ENCODE data around the gene DMWD. TPM values are rescaled to one million over a fixed set of nuclear protein-coding genes. Genes with fewer than 3 reads are reported as not detected.

DMWD gene
- polyA plus RNA-seq, 2 of the 4 experiments (the other 2 are of a cell fraction) = 17.1 to 31.3 TPM

DNA sequence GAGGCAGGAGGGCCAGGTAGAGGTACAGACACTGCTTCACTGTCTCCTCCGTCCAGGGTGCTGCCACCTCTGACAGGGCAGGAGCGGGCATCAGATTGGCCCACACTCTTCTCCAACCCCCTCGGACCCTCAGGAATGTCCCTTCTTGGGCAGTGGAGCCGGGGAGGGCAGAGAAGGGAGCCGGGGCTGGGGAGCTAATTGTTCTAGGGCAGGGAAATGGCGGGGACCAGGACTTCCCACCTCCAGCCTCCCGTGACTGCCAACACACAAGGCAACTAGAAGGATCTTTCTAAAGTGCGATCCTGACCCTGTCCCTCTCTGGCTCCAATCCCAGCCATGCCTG lies 32.6 kb upstream of the DMWD start:
- ATAC-seq = no peak

GRCh38 chr19:45824531-45825262 lies 32.1 kb upstream of the DMWD start:
- DNase-seq (ENCODE audit: low read depth in 1 of 2, low spot score in 1 of 2) (no peak), FAIRE-seq (no peak), ATAC-seq (no peak)
- Histone ChIP-seq H3K4me2 (no peak overlapping the region), H3K4me1 (no peaks in the 10 kb centered on the region), H3K4me3 (no peak overlapping the region), H3K9me3 (no peaks in the 10 kb centered on the region), H3K27ac (no peak overlapping the region)
- WGBS (ENCODE audit: missing lambda C conversion rate) = 90% methylated on average over 26 of the region's 26 CpGs
- ChIA-PET POLR2A (interaction anchor here (0.9 to 1.1 kb wide), 2 partner anchors 38 to 56 kb away, joined by 4 to 7 read pairs; partner anchors contain the start of genes SIX5 and SYMPK), CTCF (interaction anchor here (1.3 to 62.0 kb wide), 6 partner anchors 12 to 253 kb away, joined by 3 to 2204 read pairs (median 16); partner anchors contain the start of genes DMPK, DMWD, FOXA3 and RSPH6A)
- no peak for TF ChIP-seq ATOH8 (CRISPR knock-in tag; IDR thresholded peaks at IDR 0.05; ENCODE audit: low read depth)
- TF ChIP-seq CHD2 (IDR thresholded peaks at IDR 0.05; ENCODE audit: low read length, partially characterized antibody) = no peak
- TF ChIP-seq EP300 (IDR thresholded peaks at IDR 0.05) = no peak
- TF ChIP-seq HOXB13 (CRISPR knock-in tag; IDR thresholded peaks at IDR 0.05; ENCODE audit: low read depth) = no peak
- no peak for TF ChIP-seq ZNF302 (CRISPR knock-in tag; IDR thresholded peaks at IDR 0.05)
- TF ChIP-seq, protein P1, sequence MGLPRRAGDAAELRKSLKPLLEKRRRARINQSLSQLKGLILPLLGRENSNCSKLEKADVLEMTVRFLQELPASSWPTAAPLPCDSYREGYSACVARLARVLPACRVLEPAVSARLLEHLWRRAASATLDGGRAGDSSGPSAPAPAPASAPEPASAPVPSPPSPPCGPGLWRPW (IDR thresholded peaks at IDR 0.05) = no peak
- no peak for TF ChIP-seq NR3C1 (IDR thresholded peaks at IDR 0.05)

More for the DNA sequence above, 32.6 kb upstream of the DMWD start:
- Histone ChIP-seq H3K9me3 (no peaks in the 10 kb centered on the region), H3K27ac (no peak overlapping the region), H3K4me3 (no peak overlapping the region), H3K4me1 (no peaks in the 10 kb centered on the region), H3K4me2 (no peak overlapping the region)
- DNase-seq (ENCODE audit: low read depth in 1 of 2, low spot score in 1 of 2) (no peak), FAIRE-seq (no peak)
- no peak for TF ChIP-seq TFCP2L1 (CRISPR knock-in tag; IDR thresholded peaks at IDR 0.05)
- POLR2A ChIA-PET = interaction anchor here (1.1 kb wide), 1 partner anchor 38 kb away, joined by 4 read pairs; the partner anchor contains the start of gene SYMPK
- whole genome bisulfite sequencing (ENCODE audit: missing lambda C conversion rate) = 93% methylated on average over 8 of the region's 8 CpGs
- CTCF ChIA-PET = interaction anchor here (1.3 to 62.0 kb wide), 5 partner anchors 11 to 60 kb away, joined by 5 to 2204 read pairs (median 23); partner anchors contain the start of genes DMPK, DMWD, FOXA3 and RSPH6A

DNA sequence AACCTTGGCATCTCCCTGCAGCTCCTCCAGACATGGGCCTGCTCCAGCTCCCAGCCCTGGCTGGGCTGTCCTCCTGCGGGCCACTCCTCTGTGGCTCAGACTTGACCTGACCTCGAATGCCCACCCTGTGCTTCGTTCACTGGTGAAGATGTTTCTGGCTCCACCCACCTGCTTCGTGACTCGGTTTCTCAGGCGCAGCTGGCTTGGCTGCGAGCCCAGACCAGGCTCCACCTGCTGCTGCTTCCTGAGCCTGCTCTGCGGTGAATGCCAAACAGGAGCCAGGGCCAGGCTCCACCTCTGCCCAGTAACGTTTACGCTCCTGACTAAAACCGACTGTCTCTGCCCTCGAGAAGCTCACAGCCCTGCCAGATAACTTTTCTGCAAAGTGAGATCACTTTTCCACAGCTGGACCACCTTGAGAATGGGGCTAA lies 31.4 kb upstream of the DMWD start:
- TF ChIP-seq HOXA7 (CRISPR knock-in tag; IDR thresholded peaks at IDR 0.05) = no peak
- TF ChIP-seq NPAS2 (CRISPR knock-in tag; IDR thresholded peaks at IDR 0.05; ENCODE audit: borderline replicate concordance) = no peak
- TF ChIP-seq EHMT2 (IDR thresholded peaks at IDR 0.05; ENCODE audit: low read depth) = no peak
- TF ChIP-seq RCOR1 (IDR thresholded peaks at IDR 0.05; ENCODE audit: low read depth, low read length) = no peak
- TF ChIP-seq JUN (IDR thresholded peaks at IDR 0.05) = peak in 1 of 2 experiments; percentile 29; a peak in 1 of 5 replicates
- ChIA-PET CTCF (interaction anchor here (1.1 to 62.0 kb wide), 8 partner anchors 12 to 441 kb away, joined by 3 to 2204 read pairs (median 16); partner anchors contain the start of genes DMPK, DMWD, FOXA3 and RSPH6A), POLR2A (interaction anchor here (0.9 kb wide), 1 partner anchor 55 kb away, joined by 7 read pairs; the partner anchor contains the start of gene SIX5)
- WGBS (ENCODE audit: missing lambda C conversion rate) = 85% methylated on average over 12 of the region's 12 CpGs
- no peaks in the 10 kb centered on the region for H3K9me3 ChIP-seq
- no peak for FAIRE-seq
- H3K4me1 ChIP-seq = no peaks in the 10 kb centered on the region
- no peak overlapping the region for H3K4me2 ChIP-seq
- no peak overlapping the region for H3K27ac ChIP-seq
- DNase-seq (ENCODE audit: low read depth in 1 of 2, low spot score in 1 of 2) = no peak
- ATAC-seq = no peak
- H3K4me3 ChIP-seq = no peak overlapping the region

- Histone ChIP-seq H3K4me2 (no peak overlapping the region), H3K4me1 (no peaks in the 10 kb centered on the region), H3K4me3 (no peak overlapping the region), H3K9me3 (no peaks in the 10 kb centered on the region), H3K27ac (no peak overlapping the region)
- FAIRE-seq = no peak
- POLR2A ChIA-PET = no interaction called here
- CTCF ChIA-PET = interaction anchor here (1.1 to 62.0 kb wide), 6 partner anchors 13 to 442 kb away, joined by 3 to 2204 read pairs (median 30); partner anchors contain the start of genes DMPK, DMWD, FOXA3 and RSPH6A
- 92% methylated on average over 12 of the region's 12 CpGs for WGBS (ENCODE audit: missing lambda C conversion rate)
- ATAC-seq = no peak
- DNase-seq (ENCODE audit: low read depth in 1 of 2, low spot score in 1 of 2) = no peak
- no peak for TF ChIP-seq SREBF2 (IDR thresholded peaks at IDR 0.05)
- no peak for TF ChIP-seq EP300 (IDR thresholded peaks at IDR 0.05)
- no peak for TF ChIP-seq HDAC2 (IDR thresholded peaks at IDR 0.05)
- TF ChIP-seq ATOH8 (CRISPR knock-in tag; IDR thresholded peaks at IDR 0.05; ENCODE audit: low read depth) = no peak
- no peak for TF ChIP-seq ELK1 (IDR thresholded peaks at IDR 0.05; ENCODE audit: low read depth, low read length)
- TF ChIP-seq KDM5A (IDR thresholded peaks at IDR 0.05) = no peak
- TF ChIP-seq CBX8 (IDR thresholded peaks at IDR 0.05) = no peak
- TF ChIP-seq CHD4 (IDR thresholded peaks at IDR 0.05; ENCODE audit: borderline replicate concordance) = no peak
- TF ChIP-seq MAZ (IDR thresholded peaks at IDR 0.05; ENCODE audit: borderline replicate concordance, low read depth, low read length) = no peak
- TF ChIP-seq, protein P2, sequence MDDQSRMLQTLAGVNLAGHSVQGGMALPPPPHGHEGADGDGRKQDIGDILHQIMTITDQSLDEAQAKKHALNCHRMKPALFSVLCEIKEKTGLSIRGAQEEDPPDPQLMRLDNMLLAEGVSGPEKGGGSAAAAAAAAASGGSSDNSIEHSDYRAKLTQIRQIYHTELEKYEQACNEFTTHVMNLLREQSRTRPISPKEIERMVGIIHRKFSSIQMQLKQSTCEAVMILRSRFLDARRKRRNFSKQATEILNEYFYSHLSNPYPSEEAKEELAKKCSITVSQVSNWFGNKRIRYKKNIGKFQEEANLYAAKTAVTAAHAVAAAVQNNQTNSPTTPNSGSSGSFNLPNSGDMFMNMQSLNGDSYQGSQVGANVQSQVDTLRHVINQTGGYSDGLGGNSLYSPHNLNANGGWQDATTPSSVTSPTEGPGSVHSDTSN (IDR thresholded peaks at IDR 0.05) = no peak
Observed at GRCh38 chr19:45823182-45823581, 30.5 kb upstream of the DMWD start.

Data from A549 (cell line).